ENCODE data around the gene BCL2.

Gene BCL2

DNA sequence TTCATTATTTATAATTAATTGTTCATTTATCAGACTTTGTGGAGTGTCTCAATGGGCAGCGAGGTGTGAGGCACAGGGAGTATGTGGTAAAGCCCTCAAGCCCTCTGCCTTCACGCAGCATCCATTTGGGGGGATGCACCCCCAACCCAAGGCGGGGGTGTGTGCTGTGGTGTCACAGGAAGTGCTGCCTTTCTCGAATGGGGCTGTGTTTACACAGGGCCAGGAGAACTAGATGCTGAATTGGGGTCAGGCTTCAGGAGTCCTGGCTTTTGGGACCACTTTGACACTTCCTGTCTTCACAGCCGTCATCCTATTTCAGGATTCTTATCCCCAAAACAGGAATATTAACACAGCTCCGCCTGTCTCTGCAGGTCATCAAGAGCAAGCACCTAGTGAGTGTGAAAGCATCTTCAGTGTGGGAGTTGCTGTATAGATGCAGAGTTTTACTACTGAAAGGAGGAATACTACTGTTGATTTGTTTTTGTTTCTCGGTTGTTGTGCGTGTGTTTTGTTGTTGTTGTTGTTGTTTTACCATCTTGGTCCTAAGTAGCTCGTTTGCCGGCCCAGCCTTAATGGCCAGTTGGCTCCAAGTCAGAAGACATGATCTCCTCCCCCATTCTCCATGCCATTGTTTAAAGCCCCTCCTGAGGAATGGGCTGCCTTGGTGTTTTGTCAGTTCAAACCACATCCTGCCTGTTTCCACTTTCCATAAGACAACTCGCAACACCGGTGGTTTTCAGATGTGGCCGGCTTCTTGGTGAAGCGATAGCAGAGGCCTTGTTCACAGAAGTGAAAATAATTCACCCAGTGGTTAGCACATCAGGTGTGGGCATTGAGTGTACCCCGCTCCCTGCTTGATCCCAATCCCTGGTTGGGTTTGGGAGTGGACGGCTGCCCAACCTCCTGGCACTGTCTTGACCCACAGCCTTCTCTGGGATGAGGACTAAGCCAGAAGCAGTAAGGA is 221.3 kb downstream of the BCL2 start:
- FAIRE-seq (no peak), DNase-seq (ENCODE audit: low spot score) (peak; percentile 13)

- FAIRE-seq, result no peak
- DNase-seq (ENCODE audit: low spot score), result no peak
Measured at GRCh38 chr18:63097178-63097577, 222.4 kb downstream of the BCL2 start.

DNA sequence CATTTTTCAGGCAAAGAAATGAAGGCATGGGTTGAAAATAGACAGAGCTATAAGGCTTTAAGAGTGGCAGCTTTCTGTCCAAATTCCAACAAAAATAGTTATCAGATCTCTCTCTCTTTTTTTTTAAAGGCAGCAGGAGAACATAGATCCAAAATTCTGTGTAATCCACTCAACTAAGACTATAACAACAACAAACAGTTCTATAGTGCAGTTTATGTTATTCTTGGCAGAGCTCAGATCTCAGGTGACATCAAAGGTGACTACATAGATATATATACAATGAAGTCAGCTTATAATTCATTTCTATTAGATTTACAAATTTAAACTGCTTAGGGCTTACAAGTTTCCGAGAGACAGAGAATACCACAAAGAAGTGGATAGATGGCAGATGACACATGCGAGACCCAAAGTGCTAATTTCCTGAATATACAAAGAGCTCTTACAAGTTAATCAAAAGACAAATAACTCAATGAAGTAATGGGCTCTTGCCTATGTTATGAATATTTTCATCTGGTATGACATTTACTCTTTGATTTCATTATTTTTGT is 223.2 kb downstream of the BCL2 start:
- DNase-seq (ENCODE audit: low spot score), result no peak
- no peak for FAIRE-seq

- DNase-seq (ENCODE audit: low spot score) (no peak), FAIRE-seq (no peak)
Measured at GRCh38 chr18:63095768-63096167, 223.8 kb downstream of the BCL2 start.

GRCh38 chr18:63091671-63092364 is 227.8 kb downstream of the BCL2 start:
- peak; percentile 100 for FAIRE-seq

GRCh38 chr18:63090334-63090733 is 229.2 kb downstream of the BCL2 start:
- FAIRE-seq, result no peak
- DNase-seq (ENCODE audit: low spot score), result no peak

More at GRCh38 chr18:63091671-63092364, 227.8 kb downstream of the BCL2 start:
- DNase-seq (ENCODE audit: low spot score), result no peak

GRCh38 chr18:63089041-63089440 is 230.5 kb downstream of the BCL2 start:
- FAIRE-seq, result no peak
- no peak for DNase-seq (ENCODE audit: low spot score)

DNA sequence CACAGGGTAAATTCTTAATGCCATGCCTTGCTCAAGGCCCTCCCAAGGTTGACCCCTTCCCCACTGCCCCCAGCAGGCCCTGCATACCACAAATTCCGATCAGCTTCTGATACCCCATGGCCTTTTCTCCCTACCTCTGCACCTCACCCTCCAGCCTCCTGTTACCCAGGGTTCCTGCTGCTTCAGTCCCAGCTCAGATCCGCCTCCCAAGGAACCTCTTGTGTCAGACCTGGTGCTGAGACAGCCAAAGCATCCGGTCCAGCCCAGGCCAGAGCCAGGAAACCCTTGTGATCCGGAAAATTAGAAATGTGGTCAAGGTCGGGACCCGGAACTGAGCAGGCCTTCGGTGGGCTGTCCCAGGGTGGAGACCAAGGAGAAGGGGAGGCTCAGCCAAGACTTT is 231.3 kb downstream of the BCL2 start:
- FAIRE-seq (no peak), DNase-seq (ENCODE audit: low spot score) (no peak)

DNA sequence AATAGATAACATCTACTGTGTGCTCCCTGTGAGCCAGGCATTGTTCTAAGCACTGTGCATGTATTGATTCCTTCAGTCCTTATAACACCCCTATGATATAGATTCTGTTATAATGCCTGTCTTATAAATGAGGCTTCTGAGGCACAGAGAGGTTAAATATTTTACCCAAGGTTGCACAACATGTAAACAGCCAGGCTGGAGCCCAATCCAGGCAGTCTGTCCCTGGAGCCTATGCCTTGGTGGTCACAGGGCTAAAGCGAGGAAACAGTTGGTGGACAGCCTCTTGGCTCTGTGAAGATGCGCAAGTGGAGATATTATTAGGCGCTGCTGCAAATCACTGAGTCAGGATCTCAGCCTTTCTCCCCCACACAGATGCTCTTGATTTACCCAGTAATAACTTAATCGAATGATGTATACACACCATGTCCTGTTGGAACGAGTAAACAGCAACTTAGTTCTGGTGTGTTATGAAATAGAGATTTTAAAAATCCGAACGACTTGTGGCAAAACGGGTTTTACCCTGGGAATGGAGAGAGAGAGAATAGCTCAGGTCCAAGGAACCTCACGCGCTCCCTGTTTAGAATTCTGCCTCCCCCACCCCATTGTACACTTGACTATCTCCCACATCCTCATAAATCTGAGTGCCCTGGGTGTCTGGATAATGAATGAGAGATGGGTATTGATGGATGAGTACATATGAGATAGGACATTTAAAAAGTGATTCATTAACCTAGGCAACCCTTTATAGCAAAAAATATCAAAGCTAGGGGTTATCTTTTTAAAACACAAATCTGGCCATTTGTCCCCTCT is 231.9 kb downstream of the BCL2 start:
- DNase-seq (ENCODE audit: low spot score) (no peak), FAIRE-seq (no peak)

DNA sequence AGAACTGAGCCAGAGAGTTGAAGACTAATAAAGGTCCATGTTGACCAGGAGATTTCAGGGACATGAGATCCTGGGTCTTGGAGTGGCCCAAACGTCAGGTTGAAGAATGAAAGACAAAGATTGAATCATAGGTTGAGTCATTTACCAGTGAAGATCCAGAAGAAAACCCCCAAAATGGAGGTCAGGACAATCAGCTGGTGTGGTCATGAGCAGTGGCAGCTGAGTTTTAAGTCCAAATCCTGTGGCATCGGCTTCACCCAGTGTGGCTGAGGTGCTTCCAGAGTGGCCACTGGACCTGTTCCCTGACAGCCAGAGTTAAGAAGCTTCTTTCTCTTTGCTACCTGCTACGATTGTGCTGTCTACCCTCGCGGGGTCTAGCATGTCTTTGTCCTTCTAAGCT is 234.0 kb downstream of the BCL2 start:
- FAIRE-seq, result no peak
- no peak for DNase-seq (ENCODE audit: low spot score)

DNA sequence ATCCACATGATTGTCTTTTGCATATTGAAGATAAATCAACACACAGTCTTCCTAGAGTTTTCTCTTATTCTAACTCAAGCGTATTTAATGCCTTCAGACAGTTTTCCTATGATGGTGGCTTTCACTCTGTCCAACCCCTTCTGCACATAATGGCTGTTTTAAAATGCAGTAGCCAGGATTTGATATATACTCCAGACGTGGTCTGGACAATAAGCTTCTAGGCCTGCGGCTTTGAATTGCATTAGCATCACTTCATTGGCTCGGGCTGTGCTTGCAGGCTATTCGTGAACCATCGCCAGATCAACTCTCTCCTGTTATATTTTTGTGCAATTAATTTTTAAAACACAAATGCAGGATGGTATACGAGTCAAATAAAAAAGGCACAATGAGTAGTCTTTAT is 235.3 kb downstream of the BCL2 start:
- DNase-seq (ENCODE audit: low spot score) (no peak), FAIRE-seq (no peak)

GRCh38 chr18:63083555-63083954 is 236.0 kb downstream of the BCL2 start:
- DNase-seq (ENCODE audit: low spot score) (no peak), FAIRE-seq (no peak)

DNA sequence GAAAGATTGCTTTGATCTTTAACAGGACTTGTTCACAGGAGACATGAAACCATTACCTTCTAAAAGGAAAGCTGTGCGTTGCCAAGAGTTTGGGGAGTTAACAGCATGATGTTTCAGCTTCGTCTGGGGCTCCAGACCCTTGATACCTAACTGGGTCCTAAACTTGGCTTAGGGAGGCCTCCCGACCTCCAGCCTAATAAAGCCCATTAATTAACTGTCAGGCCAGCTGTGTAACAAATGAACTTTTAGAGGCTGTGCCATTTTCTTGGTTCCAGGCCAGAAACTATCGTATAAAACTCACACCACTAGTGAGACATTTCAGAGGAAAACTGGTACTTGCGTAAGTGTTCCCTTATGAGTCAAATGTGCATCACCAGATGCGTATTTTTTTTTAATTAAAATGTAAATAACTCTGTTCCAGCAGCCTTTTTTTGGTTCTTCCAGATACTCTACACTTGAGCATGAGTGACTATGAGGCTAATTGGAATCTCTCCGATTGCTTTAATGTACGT is 236.5 kb downstream of the BCL2 start:
- FAIRE-seq (no peak), DNase-seq (ENCODE audit: low spot score) (no peak)

DNA sequence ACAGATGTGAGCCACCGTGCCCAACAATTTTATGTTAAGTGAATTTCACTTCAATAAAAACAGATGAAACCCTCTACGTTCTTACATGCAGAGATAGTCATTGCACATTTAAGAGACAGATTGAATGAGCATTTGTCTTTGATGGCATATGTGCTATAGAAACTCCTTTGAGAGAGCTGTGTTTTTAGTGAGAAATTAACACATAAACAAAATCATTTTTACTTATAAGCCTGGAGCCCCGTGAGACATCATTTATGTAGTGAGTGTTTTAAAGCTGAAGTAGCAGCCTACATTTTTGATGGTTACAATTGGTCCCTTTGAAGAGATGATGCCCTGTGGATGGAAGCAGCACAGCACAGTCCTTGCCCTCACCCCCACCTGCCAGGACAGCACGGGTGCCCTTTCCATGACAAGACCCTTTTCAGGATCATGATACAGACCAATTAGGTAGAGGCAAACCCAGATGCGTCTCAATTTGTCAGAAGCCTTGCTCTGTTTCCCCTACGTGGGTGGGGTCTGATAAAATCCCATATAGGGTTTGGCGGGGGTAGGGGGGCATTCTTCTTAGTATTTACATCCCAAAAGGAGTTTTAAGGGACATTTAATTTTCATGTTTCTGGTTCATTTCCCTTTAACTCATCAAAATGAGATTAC is 237.1 kb downstream of the BCL2 start:
- FAIRE-seq (no peak), DNase-seq (ENCODE audit: low spot score) (no peak)

GRCh38 chr18:63079114-63079513 is 240.5 kb downstream of the BCL2 start:
- DNase-seq (ENCODE audit: low spot score) (no peak), FAIRE-seq (no peak)

- no peak for FAIRE-seq
- DNase-seq (ENCODE audit: low spot score), result no peak
Measured at GRCh38 chr18:63078471-63078870, 241.1 kb downstream of the BCL2 start.

DNA sequence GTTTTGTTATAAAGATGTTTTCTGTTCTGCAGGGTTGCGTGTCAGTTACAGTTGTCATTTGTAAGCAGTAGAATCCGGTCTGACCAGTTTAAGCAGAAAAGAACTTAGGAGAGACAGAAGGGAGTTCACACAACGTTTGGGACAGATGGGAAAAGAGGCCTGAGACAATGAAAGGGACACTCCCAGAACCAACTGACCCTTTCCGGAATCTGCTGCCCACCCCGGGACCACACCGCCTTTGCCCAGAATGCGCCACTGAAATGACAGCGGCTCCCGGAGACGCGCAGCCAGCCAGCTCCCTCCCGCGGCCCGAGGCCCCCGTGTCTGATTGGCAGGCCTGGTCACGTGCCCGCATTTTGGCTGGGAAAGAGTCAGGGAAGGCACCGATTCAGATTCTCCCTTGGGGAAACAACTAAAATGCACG is 244.6 kb downstream of the BCL2 start:
- no peak for FAIRE-seq
- DNase-seq (ENCODE audit: low spot score), result peak; percentile 17

DNA sequence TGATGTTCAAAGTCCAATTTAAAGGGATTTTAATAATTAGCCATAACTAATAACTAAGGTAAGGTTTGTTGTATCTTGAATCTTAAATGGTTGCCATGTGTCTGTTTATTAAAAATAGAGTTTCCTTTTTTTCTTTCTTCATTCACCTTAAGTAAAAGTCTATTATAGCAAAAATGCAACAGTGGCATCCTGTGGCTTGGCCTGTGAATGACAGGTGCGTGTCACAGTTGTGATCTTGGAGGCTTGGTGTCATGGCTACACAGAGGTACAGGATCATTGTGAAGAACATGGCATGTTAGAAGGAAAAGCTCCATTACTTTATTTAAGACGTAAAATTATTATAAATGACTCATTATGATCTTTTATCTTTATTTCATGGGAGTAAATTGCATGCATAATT is 246.1 kb downstream of the BCL2 start:
- DNase-seq (ENCODE audit: low spot score) (no peak), FAIRE-seq (no peak)
